ENCODE data around the gene ATXN1.

DNA sequence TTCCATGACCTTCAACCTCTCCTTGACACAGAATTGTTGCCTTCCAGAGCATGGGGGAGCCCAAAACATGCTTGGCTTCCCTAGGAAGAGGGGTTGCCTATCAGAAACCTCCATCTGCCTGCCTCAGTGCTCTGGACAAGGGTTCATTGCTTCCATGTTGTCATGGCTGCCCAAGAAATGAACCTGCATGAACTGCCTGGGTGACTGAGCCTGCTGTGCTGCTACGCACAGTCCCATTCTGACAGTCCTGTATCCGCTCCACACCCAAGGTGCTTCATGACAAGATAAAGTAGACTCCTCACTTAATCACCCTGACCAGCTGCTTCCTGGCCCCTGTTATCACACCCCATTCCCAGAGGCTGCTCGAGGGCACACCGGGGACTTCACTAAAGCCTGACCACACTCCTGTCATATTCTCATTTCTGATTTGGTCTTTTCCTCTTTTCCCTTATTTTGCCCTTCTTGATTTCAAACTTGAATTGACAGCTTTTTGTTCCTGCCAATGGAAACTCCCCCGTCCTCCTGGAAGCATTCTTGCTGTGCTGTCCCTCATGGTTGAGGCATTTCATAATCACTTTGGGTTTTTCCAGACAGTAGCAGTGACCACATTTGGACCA is 491.0 kb downstream of the ATXN1 start:
- TF ChIP-seq, protein P1, sequence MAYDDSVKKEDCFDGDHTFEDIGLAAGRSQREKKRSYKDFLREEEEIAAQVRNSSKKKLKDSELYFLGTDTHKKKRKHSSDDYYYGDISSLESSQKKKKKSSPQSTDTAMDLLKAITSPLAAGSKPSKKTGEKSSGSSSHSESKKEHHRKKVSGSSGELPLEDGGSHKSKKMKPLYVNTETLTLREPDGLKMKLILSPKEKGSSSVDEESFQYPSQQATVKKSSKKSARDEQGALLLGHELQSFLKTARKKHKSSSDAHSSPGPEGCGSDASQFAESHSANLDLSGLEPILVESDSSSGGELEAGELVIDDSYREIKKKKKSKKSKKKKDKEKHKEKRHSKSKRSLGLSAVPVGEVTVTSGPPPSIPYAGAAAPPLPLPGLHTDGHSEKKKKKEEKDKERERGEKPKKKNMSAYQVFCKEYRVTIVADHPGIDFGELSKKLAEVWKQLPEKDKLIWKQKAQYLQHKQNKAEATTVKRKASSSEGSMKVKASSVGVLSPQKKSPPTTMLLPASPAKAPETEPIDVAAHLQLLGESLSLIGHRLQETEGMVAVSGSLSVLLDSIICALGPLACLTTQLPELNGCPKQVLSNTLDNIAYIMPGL (CRISPR knock-in tag; IDR thresholded peaks at IDR 0.05): no peak
- TF ChIP-seq, protein P2, sequence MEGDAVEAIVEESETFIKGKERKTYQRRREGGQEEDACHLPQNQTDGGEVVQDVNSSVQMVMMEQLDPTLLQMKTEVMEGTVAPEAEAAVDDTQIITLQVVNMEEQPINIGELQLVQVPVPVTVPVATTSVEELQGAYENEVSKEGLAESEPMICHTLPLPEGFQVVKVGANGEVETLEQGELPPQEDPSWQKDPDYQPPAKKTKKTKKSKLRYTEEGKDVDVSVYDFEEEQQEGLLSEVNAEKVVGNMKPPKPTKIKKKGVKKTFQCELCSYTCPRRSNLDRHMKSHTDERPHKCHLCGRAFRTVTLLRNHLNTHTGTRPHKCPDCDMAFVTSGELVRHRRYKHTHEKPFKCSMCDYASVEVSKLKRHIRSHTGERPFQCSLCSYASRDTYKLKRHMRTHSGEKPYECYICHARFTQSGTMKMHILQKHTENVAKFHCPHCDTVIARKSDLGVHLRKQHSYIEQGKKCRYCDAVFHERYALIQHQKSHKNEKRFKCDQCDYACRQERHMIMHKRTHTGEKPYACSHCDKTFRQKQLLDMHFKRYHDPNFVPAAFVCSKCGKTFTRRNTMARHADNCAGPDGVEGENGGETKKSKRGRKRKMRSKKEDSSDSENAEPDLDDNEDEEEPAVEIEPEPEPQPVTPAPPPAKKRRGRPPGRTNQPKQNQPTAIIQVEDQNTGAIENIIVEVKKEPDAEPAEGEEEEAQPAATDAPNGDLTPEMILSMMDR (IDR thresholded peaks at IDR 0.05): no peak
- no peak for TF ChIP-seq GABPB1 (CRISPR knock-in tag; IDR thresholded peaks at IDR 0.05)
- no peak for TF ChIP-seq NR3C1 (CRISPR knock-in tag; conservative IDR thresholded peaks at IDR 0.05; ENCODE audit: low read depth)
- TF ChIP-seq, protein P3, sequence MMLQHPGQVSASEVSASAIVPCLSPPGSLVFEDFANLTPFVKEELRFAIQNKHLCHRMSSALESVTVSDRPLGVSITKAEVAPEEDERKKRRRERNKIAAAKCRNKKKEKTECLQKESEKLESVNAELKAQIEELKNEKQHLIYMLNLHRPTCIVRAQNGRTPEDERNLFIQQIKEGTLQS (CRISPR knock-in tag; conservative IDR thresholded peaks at IDR 0.05): no peak
- TF ChIP-seq JUN (CRISPR knock-in tag; IDR thresholded peaks at IDR 0.05): no peak
- TF ChIP-seq ZNF671 (CRISPR knock-in tag; IDR thresholded peaks at IDR 0.05): no peak
- no peak for TF ChIP-seq ARID4B (CRISPR knock-in tag; IDR thresholded peaks at IDR 0.05; ENCODE audit: borderline replicate concordance)
- TF ChIP-seq TP53 (CRISPR knock-in tag; IDR thresholded peaks at IDR 0.05): no peak

Measured in WTC11 (cell line).